NCI-H2081 treated with DMSO at 0.1 percent for 48 hours (cell line): Measurements from ENCODE around the gene PDPN.

Source experiments
- DNase-seq: peaks from one replicate; lab custom pipeline; 2025; lab: John Stamatoyannopoulos, UW

The PDPN gene

GRCh38 chr1:13577846-13578245 is 5.8 kb upstream of the PDPN start:
- no peak for DNase-seq

- no peak for DNase-seq
Measured at GRCh38 chr1:13581446-13581845, 2.2 kb upstream of the PDPN start.

- DNase-seq = no peak
Measured at GRCh38 chr1:13582713-13583443, 754 bp upstream of the PDPN start.

- DNase-seq = no peak
Measured at GRCh38 chr1:13583966-13584791, 547 bp downstream of the PDPN start.

GRCh38 chr1:13584876-13585611 is 1.4 kb downstream of the PDPN start:
- DNase-seq = no peak

- no peak for DNase-seq
Measured at GRCh38 chr1:13585612-13585991, 2.0 kb downstream of the PDPN start.

GRCh38 chr1:13586001-13586400 is 2.4 kb downstream of the PDPN start:
- DNase-seq = no peak

GRCh38 chr1:13587256-13588030 is 3.8 kb downstream of the PDPN start:
- DNase-seq = no peak

GRCh38 chr1:13588946-13589796 is 5.5 kb downstream of the PDPN start:
- no peak for DNase-seq

GRCh38 chr1:13590486-13590885 is 6.9 kb downstream of the PDPN start:
- no peak for DNase-seq

GRCh38 chr1:13593511-13594131 is 10.0 kb downstream of the PDPN start:
- no peak for DNase-seq

GRCh38 chr1:13595411-13595810 is 11.8 kb downstream of the PDPN start:
- no peak for DNase-seq

- DNase-seq = no peak
Measured at GRCh38 chr1:13597166-13597565, 13.5 kb downstream of the PDPN start.

- DNase-seq = no peak
Measured at GRCh38 chr1:13600762-13601453, 17.3 kb downstream of the PDPN start.

GRCh38 chr1:13604176-13604575 is 20.5 kb downstream of the PDPN start:
- no peak for DNase-seq

GRCh38 chr1:13604721-13605120 is 21.1 kb downstream of the PDPN start:
- no peak for DNase-seq

- no peak for DNase-seq
Measured at GRCh38 chr1:13605159-13605558, 21.5 kb downstream of the PDPN start.

- no peak for DNase-seq
Measured at GRCh38 chr1:13607002-13607401, 23.4 kb downstream of the PDPN start.

- no peak for DNase-seq
Measured at GRCh38 chr1:13616234-13616633, 32.6 kb downstream of the PDPN start.

- no peak for DNase-seq
Measured at GRCh38 chr1:13617108-13617507, 33.5 kb downstream of the PDPN start.
